Caco-2 (cell line): ENCODE measurements around the gene ANP32E. TPM values are rescaled to one million over a fixed set of nuclear protein-coding genes. Genes with fewer than 3 reads are reported as not detected.

Experiments
- Bru-seq: library from RNA; stranded (reverse); fragments of 400-500 nt; gene quantifications from one replicate; lab custom pipeline; 2021; lab: Mats Ljungman, UMichigan
- BruChase-seq, 2 experiments: library from RNA; stranded (reverse); fragments of 400-500 nt; gene quantifications; one replicate each; lab custom pipeline; 2021; lab: Mats Ljungman, UMichigan
- BruUV-seq: library from RNA; stranded (reverse); fragments of 400-500 nt; replicated peaks from 2 replicates; lab custom pipeline; 2021; lab: Mats Ljungman, UMichigan
- CTCF ChIA-PET: fragments of 300-600 bp; sonication (Branson Sonifier 250); formaldehyde crosslinking; loops from one replicate; lab custom pipeline; 2022; ENCODE audit warnings: antibody characterized with exemption; lab: Charles Lee
- POLR2A ChIA-PET: fragments of 300-600 bp; sonication (Branson Sonifier 250); formaldehyde crosslinking; loops from one replicate; lab custom pipeline; 2022; ENCODE audit warnings: antibody characterized with exemption; lab: Charles Lee
- DNase-seq, 2 experiments: peaks; one replicate each; pipeline versions ENCODE4 v3.0.0 to v3.0.0-alpha.2; 2020 to 2022
- H3K27me3 ChIP-seq: replicated peaks from 2 replicates; pipeline ENCODE4 v1.6.0; 2011; ENCODE audit warnings: low read length; ENCODE audit not compliant: control insufficient read depth, insufficient read depth
- H3K36me3 ChIP-seq: 2 replicates; pipeline ENCODE4 v1.5.1; 2011; ENCODE audit warnings: low read length; ENCODE audit not compliant: control insufficient read depth, insufficient read depth
- H3K4me1 ChIP-seq: fragments of 250-450 bp; sonication (Bioruptor Pico); 2 replicates; pipeline ENCODE4 v1.5.1; 2020; ENCODE audit warnings: mild to moderate bottlenecking
- H3K4me3 ChIP-seq: 2 replicates; pipeline ENCODE4 v1.5.1; 2011; ENCODE audit warnings: low read depth, mild to moderate bottlenecking, control low read depth, low read length
- H3K9me3 ChIP-seq: fragments of 250-450 bp; sonication (Bioruptor Pico); 2 replicates; pipeline ENCODE4 v1.5.1; 2020; ENCODE audit warnings: mild to moderate bottlenecking, moderate library complexity
- H3K27ac Mint-ChIP-seq: one replicate; pipeline ENCODE4 v1.8.0; 2022; ENCODE audit warnings: mixed read lengths; ENCODE audit not compliant: unreplicated experiment
- H3K27me3 Mint-ChIP-seq: one replicate; pipeline ENCODE4 v1.8.0; 2022; ENCODE audit warnings: mixed read lengths; ENCODE audit not compliant: insufficient read depth, unreplicated experiment
- H3K36me3 Mint-ChIP-seq: one replicate; pipeline ENCODE4 v1.8.0; 2022; ENCODE audit warnings: mild to moderate bottlenecking, mixed read lengths; ENCODE audit not compliant: insufficient read depth, unreplicated experiment
- H3K4me1 Mint-ChIP-seq: one replicate; pipeline ENCODE4 v1.8.0; 2022; ENCODE audit warnings: low read depth, mixed read lengths; ENCODE audit not compliant: unreplicated experiment
- H3K4me3 Mint-ChIP-seq: one replicate; pipeline ENCODE4 v1.8.0; 2022; ENCODE audit warnings: mild to moderate bottlenecking, moderate library complexity, mixed read lengths; ENCODE audit not compliant: unreplicated experiment
- H3K9me3 Mint-ChIP-seq: one replicate; pipeline ENCODE4 v1.8.0; 2022; ENCODE audit warnings: mixed read lengths; ENCODE audit not compliant: unreplicated experiment
- CTCF ChIP-seq, 2 experiments: fragments of 200-600 bp in 1 of 2; IDR thresholded peaks; 1 replicate in 1 of 2; 2 replicates in 1 of 2; pipeline versions ENCODE4 v1.5.1 to v1.8.0; 2011 to 2022; ENCODE audit warnings: antibody characterized with exemption in 1 of 2, control low read depth in 1 of 2, inconsistent platforms in 1 of 2, low read depth in 1 of 2, low read length in 1 of 2, mild to moderate bottlenecking in 1 of 2, moderate library complexity in 1 of 2; ENCODE audit not compliant: insufficient read depth in 1 of 2, severe bottlenecking in 1 of 2, unreplicated experiment in 1 of 2
- intact Hi-C: fragments of 100-400 bp; cut with micrococcal nuclease; formaldehyde crosslinking; loops from one replicate; pipeline ENCODE4 v1.10.0; 2022; ENCODE audit not compliant: unreplicated experiment
- long read RNA-seq: library from polyadenylated mRNA; stranded (forward); transcript quantifications from one replicate; pipeline ENCODE4 v2.0.0, GENCODE V29; 2022
- total RNA-seq: library from RNA; stranded (reverse); gene quantifications from 2 replicates; pipeline ENCODE4 v1.2.3, GENCODE V29; 2022

Gene ANP32E
- total RNA-seq (26.8 and 30.6 TPM in 2 replicates), Bru-seq, nascent RNA (percentile 67 among the genes with signal in this experiment), BruChase-seq, experiment 1, labeled RNA remaining after a 2-hour chase (percentile 84 among the genes with signal in this experiment), BruChase-seq, experiment 2, labeled RNA remaining after a 6-hour chase (percentile 92 among the genes with signal in this experiment)
- long read RNA-seq, transcript ANP32E-208 (7 exons, 3,451 nt): major isoform, 61 of 78 reads
- long read RNA-seq, partial matches to known transcripts: 4 of 78 reads
- long read RNA-seq, other reads (novel, unspliced or antisense): 12 of 78 reads

GRCh38 chr1:150235852-150236613, at the start of gene ANP32E:
Gene ANP32E (minus strand): TSS chr1:150236112. CDS start chr1:150235786, 326 bp downstream.
- Mint-ChIP-seq H3K27me3 (no peaks in the 10 kb centered on the region), H3K4me1 (peaks cover 25% of the 10 kb centered on the region), H3K27ac (no peak within 1 kb of the TSS), H3K36me3 (peaks cover 12% of the 10 kb centered on the region), H3K9me3 (no peaks in the 10 kb centered on the region), H3K4me3 (no peak within 1 kb of the TSS)
- Histone ChIP-seq H3K4me3 (peak within 1 kb of the TSS; percentile 48), H3K4me1 (peaks cover 13% of the 10 kb centered on the region), H3K36me3 (no peaks in the 10 kb centered on the region), H3K9me3 (no peaks in the 10 kb centered on the region), H3K27me3 (no peaks in the 10 kb centered on the region)
- ChIA-PET CTCF (interaction anchor here (0.6 to 1.0 kb wide), 3 partner anchors 10 to 550 kb away, joined by 3 read pairs; no protein-coding TSS in a partner anchor), POLR2A (interaction anchor here (0.5 to 1.7 kb wide), 6 partner anchors 115 to 343 kb away, joined by 4 to 13 read pairs (median 5); partner anchors contain the start of gene RPRD2)
- intact Hi-C loops: loop anchor here (1.0 kb wide), 2 partner anchors 33 to 46 kb away; partner anchors contain the start of genes APH1A and CIART
- peak; percentile 95 to 97 for DNase-seq
- BruUV-seq: TSS peak; percentile 82
- peak in 1 of 2 experiments; percentile 9 for TF ChIP-seq CTCF (IDR thresholded peaks at IDR 0.05; ENCODE audit: insufficient read depth in 1 of 2, low read depth in 1 of 2, low read length in 1 of 2, severe bottlenecking in 1 of 2, unreplicated experiment in 1 of 2)

DNA sequence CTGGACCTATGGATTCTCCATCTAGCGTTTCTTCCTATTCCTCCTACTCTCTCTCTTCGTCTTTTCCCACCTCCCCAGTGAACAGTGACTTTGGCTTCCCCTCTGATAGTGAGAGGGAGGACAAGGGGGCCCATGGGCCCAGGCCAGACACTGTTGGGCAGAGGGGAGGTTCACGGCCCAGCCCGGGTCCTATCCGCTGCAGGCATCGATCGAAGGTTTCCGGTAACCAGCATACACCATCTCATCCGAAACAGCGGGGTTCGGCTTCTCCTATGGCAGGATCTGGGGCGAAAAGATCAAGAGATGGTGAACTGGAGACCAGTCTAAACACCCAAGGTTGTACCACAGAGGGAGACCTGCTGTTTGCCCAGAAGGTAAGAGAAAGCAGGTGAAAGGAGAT, 47.3 kb upstream of the ANP32E start:
- Histone ChIP-seq H3K9me3 (no peaks in the 10 kb centered on the region), H3K27me3 (no peaks in the 10 kb centered on the region), H3K4me1 (peaks cover 4% of the 10 kb centered on the region; the same call in 1 of the 2 replicates), H3K36me3 (no peaks in the 10 kb centered on the region; the same call in 1 of the 2 replicates), H3K4me3 (peak overlapping the region; percentile 63)
- Mint-ChIP-seq H3K27ac (peak overlapping the region; percentile 67), H3K36me3 (peaks cover 7% of the 10 kb centered on the region), H3K27me3 (peaks cover 5% of the 10 kb centered on the region), H3K4me3 (peak overlapping the region; percentile 84), H3K9me3 (no peaks in the 10 kb centered on the region), H3K4me1 (peaks cover 16% of the 10 kb centered on the region)
- intact Hi-C loops: loop anchor here (2.0 kb wide), 1 partner anchor 14 kb away; the partner anchor contains the start of gene APH1A
- POLR2A ChIA-PET: no interaction called here
- no peak for TF ChIP-seq CTCF (IDR thresholded peaks at IDR 0.05; ENCODE audit: insufficient read depth in 1 of 2, low read depth in 1 of 2, low read length in 1 of 2, severe bottlenecking in 1 of 2, unreplicated experiment in 1 of 2)
- no TSS peak for BruUV-seq
- CTCF ChIA-PET: interaction anchor here (2.8 kb wide), 1 partner anchor 27 kb away, joined by 29 read pairs; the partner anchor contains the start of gene CA14
- no peak for DNase-seq
